SIG-M5 treated with dmso at 0.1 percent for 504 hours (cell line): ENCODE results near the gene DUSP6.

Source experiments
- DNase-seq: peaks from one replicate; lab custom pipeline; 2025; ENCODE audit not compliant: unreplicated experiment; lab: John Stamatoyannopoulos, UW

The DUSP6 gene

DNA sequence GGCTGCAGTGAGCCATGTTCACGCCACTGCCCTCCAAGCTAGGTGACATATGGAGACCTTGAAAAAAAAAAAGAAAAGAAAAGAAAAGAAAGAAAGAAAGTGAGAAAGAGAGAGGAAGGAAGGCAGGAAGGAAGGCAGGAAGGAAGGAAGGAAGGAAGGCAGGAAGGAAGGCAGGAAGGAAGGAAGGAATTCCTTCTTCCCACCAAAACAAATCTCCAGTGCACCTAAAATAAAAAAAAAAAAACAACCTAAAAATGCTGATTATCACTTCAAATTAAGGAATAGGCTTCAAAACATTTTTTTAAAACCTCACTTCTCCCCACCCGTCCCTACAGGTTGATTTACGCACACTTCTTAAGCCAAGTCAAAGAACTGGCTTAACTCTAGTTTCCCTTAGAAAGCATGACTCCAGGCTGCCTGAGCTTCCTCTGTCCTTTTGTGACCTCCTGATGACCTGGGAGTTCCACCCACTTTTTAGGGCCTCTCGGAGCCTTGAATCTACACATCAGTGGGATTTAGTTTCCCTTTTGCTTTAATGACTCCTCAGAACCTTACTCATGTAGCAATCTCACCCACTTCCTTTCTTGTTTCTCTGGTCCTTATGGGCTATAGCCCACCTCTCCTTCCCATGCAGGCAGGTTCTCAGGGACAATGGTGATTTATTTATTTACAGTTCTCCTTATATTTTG, 18.6 kb downstream of the DUSP6 start:
- DNase-seq, result peak; percentile 96

DNA sequence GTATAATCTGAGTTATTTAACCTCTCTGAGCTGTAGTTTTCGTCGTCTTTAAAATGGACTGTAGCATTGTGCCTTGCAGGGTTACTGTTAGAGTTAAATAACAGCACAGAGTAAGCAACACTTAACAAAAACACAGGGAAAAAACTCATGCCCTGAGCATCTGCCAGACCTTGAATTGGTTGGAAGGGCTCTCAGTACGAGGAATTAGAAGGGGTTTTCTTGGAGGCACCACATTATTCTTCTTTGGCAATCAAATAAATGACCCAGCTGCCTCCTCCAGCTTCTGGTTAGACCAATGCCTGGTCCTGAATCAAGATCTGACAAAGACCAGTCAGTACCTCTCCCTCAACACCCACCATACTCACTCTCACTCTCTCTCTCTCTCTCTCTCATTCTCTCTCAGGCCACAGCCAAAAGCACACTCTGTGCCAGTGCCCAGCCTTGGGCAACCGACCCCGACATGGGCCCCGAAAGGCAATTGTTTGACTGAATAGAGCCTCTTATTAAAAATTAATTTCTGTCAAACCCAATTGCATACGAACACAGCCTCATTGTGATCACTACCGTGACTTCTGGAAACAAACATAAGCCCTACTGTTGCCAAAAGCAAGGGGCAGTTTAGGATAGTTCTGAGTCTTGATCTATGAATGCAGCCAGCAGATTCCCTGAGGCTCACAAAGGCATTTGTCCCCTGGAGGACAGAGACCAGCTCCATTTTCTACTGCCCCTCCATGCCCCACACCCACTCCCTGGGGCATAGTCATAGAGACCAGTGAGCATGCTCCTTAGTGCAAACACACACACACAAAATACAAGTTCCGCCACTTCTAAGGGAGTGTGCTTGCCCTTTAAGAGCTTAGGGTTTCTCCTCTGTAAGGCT, 23.9 kb downstream of the DUSP6 start:
- no peak for DNase-seq

GRCh38 chr12:89327486-89328094, 24.7 kb downstream of the DUSP6 start:
- DNase-seq, result no peak

DNA sequence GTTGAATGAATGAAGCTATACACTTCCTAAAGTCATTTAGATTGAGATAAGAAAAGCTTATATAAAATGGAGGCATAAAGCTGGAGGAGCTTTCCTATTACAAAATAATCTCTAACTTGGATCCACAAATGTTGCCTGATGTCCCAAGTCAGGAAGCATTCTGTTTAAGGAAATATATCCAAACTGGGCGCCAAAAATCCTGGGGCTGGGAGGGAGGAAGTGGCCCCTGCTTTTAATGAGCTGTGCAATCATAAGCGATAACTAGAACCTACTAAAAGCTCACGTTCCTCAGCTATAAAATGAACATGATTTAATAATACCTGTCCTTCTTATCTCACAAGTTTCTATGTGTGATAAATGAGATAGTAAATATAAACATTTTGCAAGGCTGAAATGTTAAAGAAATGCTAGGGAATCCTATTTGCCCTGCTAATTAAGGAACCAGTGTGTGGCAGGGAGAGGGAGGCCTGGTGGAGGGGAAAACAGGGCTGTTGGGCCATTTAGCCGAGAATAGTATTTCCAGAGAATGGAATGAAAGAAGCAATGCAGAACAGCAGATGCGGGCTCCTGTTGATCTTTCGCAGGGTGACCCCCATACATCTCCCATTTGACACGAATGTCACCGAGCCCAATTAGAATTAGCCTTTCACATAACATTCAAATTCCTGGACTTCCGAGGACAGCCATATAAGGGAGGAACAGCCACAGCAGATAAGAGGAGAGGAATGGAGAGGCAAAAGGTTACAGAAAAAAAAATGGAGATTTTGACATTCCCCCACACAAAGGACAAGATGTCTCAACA, 25.9 kb downstream of the DUSP6 start:
- DNase-seq, result no peak

- no peak for DNase-seq
These were observed 26.8 kb downstream of the DUSP6 start for GRCh38 chr12:89325495-89325894.

DNA sequence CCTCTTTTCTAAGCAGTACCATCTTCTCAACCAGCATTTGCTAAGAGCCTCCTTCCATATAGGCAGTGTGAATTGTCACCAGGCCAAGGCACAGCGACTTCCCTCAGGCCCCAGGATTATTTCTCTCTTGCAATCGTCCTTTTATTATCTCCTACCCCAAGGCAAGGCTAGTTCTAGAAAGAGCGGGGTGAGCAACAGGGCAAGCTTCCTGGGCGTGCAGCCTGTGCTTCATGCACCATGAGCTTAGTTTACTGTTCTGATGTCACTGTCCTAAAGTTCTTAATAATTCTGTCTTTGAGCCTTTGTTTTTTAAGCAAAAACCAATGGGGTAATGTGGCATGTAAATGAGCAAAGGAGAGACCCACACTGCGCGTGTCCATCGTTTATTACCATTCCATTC, 27.9 kb downstream of the DUSP6 start:
- DNase-seq, result no peak

- no peak for DNase-seq
These were observed 28.6 kb downstream of the DUSP6 start for GRCh38 chr12:89323568-89324218.

GRCh38 chr12:89320735-89321134, 31.6 kb downstream of the DUSP6 start:
- DNase-seq, result no peak

GRCh38 chr12:89319606-89320005, 32.7 kb downstream of the DUSP6 start:
- DNase-seq, result no peak

GRCh38 chr12:89319122-89319521, 33.2 kb downstream of the DUSP6 start:
- DNase-seq, result no peak

GRCh38 chr12:89316705-89317139, 35.6 kb downstream of the DUSP6 start:
- DNase-seq, result no peak

DNA sequence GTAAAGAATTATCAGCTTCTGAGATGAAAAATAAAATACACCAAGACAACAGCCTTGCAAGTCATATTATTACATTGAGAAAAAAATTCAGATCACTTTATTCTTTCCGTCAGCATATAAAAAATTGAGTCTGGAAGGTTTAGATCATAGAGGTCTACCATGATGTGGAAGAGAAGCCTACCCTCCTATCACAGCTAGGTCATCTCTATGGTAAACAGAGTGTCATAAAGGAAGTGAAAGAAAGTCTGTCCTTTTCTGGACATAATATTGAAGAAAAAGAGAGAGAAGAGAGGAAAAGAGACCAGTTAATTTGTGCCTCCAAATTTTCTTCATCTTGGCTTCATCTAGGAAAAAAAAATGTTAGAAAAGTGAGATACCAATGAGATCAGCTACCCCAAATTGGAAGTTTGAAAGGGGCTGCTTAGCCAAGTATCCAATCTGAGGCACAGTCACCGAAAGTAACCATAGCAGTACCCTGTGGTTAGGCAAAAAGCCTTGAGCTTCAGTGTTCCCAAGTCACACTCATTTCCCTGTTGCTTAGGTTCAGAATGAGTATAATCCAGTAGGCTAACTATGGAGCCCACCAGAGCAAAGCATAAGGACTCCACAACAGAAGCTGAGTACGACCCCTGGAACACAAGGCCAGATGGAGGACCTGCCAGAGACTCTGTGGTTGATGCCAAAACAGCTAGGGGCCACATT, 38.1 kb downstream of the DUSP6 start:
- peak; percentile 17 for DNase-seq

- DNase-seq, result no peak
These were observed 40.5 kb downstream of the DUSP6 start for GRCh38 chr12:89311703-89312293.

GRCh38 chr12:89309815-89310214, 42.5 kb downstream of the DUSP6 start:
- DNase-seq, result peak; percentile 58

DNA sequence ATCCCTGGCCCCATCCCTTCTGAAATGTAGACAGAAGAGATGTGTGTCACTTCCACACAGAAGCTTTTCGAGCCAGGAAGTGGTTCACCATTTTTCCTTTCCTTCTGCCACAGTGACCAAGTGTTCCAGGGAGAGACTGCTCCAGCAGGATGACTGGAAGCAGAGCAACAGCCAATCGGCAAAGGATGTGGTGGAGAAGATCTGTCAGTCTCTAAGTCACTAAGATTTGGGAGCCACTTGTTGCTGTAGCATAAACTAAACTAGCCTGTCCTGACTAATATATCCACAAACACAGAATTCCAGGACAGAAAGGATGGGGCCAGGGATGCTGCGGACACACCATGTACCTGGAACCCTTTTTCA, 42.9 kb downstream of the DUSP6 start:
- no peak for DNase-seq

DNA sequence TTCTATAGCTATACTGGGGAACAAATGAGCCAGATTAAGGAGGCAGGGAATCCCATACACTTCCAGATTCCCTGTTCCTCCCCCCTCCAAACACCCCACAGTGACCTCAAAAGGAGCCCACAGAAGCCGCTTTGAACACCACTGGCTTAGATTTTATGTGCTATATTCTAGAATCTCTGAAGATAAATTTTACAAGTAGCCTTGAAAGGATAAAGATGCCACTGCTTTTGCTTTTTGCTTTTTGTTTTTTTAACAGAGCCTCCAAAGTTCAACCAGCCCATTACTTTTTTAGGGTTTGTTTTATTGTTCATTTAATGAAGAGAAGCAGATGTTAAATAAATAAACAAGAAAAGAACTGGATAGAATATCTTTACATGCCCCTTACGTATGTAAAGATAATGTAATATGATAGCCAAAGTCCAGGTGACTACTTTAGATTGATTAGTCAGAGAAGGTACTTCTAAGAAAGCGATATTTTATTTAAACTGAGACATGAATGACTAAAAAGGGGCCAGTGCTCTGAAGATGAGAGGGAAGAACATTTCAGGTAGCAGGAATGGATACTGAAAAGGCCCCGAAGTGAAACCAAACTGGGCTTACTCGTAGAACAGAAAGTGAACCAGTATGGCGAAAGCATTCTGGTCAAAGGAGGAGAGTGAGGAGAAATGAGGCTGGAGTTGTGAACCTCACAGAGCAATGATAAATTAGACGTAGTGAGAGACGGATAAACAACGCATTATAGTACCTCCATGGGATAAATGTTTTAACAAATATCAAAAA, 44.6 kb downstream of the DUSP6 start:
- DNase-seq, result no peak

- DNase-seq, result peak; percentile 78
These were observed 45.4 kb downstream of the DUSP6 start for GRCh38 chr12:89306827-89307473.

DNA sequence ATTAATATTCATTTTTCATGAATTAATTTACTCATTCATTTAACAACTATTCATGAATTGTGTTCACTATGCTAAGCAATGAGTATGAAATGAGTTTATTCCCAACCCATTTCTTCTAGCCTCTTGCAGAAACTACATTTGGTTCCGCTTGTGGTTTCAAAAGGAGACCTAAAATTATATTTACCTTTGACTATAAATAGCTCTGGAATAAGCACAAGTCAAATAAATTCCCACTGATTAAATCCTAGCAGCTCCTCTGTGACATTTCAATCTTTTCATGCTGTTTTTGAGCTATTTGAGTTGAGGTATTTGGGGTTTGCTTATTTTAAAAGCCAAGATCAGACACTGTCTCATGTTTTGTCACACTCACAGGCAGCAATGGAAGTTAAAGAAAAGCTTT, 46.9 kb downstream of the DUSP6 start:
- no peak for DNase-seq
